HUDEP-2 (cell line): ENCODE measurements around the gene PRKAA1.
A peak's percentile ranks its signal among the peaks of the same experiment; 100 is the strongest.

Experiments used
- DNase-seq, 76 experiments: peaks; one replicate each; lab custom pipeline; 2025; ENCODE audit not compliant: unreplicated experiment in 76 of 76; lab: John Stamatoyannopoulos, UW

PRKAA1 gene

DNA sequence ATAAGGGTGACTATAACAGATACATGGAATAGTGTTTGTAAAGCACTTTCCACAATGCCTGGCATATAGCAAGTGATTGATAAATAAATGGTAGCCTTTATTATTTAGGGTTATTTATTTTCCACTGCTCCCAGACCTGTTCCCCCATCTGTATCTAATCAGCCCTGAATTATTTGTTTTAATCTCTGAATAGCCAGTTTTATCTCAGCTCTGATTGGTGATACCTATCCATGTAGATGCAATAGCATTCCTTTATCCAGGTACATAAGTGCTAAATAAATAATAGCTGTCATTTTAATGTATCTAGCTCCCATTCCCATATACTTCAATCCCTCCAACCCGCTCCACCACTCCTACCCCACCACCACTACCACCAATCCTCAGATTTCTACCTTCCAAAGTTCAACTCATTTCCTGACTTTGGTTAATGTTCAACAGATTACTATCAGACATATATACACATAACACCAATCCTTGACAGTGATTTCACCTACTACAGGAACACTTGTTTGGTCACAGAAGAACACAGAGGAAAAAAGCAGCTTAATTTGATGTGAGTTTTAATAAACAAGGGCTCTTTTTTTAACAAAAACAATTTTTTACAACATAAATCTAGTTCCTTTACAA lies 14.0 kb downstream of the PRKAA1 start:
- no peak for DNase-seq

DNA sequence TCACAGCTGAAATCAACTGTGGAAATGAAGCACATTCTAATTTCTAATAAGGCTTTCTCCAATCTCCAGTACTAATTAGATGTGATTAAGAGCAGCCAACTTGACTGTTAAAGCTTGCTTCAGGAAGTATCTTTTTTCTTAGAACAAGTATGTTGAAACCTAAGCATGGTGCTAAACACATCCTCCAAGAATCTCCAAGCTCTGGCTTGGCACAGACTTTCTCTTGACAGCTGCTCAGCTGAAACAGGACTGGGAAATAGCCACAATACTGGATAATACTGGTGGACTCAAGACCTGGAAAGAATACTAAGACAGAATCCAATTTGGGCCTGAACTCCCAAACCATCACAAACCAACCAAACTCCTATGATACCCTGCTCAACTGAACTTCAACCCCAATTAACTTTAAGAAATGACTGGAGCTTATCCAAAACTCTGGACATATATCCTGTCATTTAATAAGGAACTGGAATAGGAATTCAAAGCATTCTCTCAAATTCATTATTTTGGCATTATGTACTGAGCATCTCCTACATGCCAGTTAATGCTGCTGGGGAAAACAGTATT lies 16.2 kb downstream of the PRKAA1 start:
- DNase-seq, result no peak

DNA sequence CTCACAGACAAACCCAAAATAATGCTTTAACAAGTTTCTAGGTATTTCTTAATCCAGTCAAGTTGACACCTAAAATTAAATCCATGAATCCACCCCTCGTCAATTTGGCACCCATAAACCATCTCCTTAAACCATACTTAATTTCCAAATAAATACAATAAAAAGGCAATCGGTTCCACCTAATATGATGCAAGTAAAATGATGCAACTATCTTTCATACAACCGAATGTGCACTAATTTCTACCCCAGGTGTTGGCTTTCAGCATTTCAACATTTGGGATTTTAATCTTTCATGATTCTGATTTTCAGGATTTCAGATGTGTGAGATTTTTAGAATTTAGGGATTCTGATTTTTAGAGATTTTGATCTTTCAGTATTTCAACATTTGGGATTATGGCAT lies 17.3 kb downstream of the PRKAA1 start:
- DNase-seq, result no peak

DNA sequence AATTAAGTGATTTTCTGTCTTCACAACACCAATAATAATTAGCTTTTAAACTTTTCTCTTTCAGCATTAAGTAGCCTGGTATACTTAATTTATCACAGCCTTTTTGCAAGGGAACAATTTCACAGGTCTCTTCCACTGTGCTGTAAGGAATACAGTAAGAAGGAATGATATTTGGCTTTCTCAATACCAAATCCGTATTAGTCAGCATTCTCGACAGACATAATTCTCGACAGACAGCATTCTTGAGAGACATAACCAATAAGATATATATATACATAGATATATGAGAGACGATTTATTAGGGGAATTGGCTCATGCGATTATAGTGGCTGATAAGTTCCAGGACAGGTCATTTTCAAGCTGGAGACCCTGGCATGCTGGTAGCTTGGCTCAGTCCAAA lies 18.0 kb downstream of the PRKAA1 start:
- no peak for DNase-seq

DNA sequence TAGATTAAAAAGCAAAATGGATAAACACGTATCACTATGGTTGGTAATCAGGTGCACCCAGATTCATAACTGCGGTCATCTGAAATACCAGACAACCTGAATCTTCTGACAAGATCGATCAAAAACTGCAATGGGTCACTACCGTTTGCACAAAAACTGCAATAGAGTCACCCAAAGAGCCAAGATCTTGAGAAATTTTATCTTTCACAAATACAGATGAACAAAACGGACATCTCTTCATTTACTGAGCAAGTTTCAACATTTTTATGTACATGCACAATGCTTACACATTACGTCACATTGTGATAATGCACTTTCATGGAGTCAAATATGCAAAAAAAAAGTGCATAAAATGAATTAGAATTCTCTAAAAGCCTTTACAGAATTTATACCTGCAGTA lies 18.6 kb downstream of the PRKAA1 start:
- DNase-seq, result no peak

DNA sequence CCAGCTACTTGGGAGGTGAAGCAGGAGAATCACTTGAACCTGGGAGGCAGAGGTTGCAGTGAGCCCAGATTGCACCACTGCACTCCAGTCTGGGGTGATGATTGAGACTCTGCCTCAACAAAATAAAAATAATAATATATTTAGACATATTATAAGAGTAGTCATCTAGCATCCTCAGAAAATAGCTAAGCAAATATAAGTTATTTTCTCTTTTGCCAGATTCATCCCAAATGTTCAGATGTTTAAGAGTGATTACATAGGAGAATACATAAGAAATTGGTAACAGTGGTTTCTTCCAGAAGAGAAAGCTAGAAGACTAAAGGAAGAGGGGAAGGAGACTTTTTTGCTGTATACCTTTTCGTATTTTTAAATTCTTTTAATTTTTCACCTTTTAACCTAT lies 20.0 kb downstream of the PRKAA1 start:
- no peak for DNase-seq

DNA sequence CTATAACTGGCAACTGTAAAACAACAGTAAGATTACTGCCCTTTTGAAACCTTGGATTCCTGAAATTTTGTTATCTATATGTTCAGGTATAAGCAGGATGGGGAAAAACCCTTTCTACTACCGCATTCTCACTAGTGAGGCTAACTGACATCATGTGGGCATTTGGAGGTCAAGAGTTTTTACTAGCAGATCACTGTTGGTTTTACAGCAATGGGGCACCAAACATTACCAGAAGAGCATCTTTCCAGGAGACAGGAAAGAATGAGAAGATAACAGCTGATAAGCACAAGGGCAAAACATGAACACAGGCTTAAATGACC lies 21.6 kb downstream of the PRKAA1 start:
- DNase-seq, result no peak

DNA sequence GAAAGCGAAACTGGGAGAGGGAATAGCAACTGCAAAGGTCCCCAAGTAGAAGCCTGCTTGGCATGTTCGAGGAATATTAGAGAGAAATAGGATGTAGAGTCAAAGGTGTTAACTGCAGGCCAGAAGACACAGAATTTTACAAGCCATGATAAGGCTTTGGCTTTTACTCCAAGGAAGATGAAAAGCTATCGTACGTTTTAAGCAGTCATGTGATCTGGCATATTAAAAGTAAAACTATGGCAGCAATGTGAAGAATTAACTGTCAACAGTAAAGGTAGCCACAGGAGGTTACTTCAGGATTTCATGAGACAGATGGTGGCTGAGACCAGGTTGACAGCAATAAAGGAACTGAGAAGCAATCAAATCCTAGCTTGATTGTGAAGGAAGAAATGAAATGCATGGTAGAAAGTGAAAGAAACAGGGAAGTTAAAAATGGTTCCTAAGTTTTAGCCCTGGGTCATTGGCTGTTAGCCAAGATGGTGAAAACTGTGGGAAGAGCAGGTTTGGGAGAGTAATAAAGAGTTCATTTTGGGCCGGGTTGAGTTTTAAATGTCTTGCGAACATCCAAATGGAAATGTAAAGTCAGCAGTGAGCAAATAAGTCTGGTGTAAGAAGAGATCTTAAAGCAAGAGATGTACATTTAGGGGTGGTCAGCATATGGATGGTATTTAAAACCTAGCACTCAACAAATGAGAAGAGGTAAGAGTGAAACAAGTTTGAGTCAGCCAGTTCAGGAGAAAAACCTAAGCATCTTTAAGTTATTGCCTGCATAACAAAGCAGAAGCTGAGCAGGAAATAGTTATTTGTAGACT lies 22.1 kb downstream of the PRKAA1 start:
- DNase-seq, result no peak

DNA sequence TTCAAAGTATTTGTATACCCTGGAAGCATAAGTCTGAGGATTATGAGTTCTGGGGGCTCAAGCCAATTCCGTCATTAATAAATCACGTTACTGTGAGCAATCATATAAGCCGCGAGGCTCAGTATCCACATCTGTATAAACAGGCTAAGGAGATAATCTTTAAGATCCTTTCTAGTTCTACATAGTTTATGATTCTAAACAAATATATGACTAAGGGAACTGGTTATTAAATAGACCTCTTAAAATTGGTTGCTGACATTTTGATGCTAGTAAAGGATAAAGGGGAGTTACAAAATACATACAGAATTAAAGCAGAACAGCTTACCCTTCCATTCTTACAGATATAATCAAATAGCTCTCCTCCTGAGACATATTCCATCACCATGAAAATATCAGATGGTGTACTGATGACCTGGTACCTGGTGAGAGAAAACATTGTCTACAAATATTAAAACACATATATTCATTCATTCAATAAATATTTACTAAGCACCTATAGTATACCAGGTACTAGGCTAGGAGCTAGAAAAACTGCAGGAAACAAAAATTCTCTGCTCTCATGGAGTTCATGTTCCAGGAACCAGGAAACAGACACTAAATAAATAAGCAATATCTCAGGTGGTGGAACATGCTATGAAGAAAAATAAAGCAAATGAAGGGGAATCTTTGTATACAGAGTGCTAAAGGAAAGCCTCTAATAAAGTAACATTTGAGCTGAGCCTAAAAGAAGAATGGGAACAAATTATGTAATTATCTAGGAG lies 22.9 kb downstream of the PRKAA1 start:
- DNase-seq, result no peak

DNA sequence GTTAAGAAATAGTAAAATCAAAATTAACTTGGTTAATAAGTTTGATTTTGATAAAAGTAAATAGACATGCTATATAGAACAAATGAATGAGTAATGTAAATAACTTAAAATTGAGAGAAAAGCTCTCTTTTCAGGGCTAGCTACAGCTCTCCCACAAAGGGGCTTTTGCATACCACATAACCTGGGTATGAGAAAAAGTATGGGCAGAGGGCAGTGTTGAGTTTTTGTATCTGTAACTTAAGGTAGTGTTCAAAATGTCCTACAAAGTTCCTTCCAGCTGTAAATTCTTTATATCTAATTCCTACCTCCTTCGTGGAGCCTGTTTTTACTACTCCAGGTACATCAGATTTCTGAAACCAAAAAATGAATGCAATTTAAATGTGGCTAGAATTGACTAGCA lies 23.6 kb downstream of the PRKAA1 start:
- DNase-seq, result no peak

DNA sequence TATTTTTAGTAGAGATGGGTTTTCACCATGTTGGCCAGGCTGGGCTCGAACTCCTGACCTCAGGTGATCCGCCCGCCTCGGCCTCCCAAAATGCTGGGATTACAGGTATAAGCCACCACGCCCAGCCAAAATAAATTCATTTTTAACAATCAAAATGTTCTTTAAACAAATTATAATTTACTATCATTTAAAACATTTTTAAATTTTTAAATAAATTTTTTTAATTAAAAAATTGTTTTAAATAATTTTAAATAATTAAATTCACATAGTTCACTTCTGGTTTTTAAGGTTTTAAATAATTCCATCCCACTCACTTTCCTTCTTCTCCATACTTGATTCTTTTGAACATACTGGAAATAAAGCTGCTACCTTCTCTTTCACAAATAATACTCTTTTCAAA lies 27.4 kb downstream of the PRKAA1 start:
- DNase-seq, result no peak

DNA sequence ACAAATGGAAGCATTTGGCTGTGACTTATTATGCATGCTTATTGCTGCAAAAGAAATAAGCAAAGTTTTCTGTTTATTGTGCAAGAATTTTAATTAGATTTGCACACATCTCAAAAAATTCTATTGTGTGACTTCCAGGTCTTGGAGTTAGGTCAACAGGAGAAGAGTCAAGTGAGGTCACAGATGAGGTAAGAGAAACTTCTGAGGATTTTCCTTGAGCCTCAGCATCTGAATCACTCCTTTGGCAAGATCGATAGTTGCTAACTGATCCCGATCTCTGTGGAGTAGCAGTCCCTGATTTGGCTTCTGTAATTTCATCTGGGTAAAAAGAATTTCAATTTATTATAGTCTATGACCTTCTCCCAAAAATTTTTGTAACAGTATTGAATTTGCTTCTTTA lies 35.5 kb downstream of the PRKAA1 start:
- no peak for DNase-seq

DNA sequence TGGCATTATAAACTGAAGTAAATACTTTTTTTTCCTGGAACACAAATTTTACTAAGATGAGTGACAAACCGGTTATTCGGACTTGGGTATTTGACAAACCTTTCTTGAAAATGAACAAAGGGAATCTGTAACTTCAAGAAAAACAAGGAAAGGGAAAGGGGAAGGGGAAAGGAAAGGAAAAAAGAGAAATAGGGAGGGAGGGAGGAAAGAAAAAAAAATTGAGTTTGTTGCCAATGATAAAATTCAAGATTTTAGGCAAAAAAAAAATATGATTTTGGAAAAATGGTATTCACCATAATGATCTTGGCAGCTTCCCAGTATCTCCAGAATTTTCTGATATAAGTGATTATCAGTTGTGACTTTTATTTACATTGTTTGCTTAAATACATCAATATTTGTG lies 40.8 kb downstream of the PRKAA1 start:
- DNase-seq, result no peak

DNA sequence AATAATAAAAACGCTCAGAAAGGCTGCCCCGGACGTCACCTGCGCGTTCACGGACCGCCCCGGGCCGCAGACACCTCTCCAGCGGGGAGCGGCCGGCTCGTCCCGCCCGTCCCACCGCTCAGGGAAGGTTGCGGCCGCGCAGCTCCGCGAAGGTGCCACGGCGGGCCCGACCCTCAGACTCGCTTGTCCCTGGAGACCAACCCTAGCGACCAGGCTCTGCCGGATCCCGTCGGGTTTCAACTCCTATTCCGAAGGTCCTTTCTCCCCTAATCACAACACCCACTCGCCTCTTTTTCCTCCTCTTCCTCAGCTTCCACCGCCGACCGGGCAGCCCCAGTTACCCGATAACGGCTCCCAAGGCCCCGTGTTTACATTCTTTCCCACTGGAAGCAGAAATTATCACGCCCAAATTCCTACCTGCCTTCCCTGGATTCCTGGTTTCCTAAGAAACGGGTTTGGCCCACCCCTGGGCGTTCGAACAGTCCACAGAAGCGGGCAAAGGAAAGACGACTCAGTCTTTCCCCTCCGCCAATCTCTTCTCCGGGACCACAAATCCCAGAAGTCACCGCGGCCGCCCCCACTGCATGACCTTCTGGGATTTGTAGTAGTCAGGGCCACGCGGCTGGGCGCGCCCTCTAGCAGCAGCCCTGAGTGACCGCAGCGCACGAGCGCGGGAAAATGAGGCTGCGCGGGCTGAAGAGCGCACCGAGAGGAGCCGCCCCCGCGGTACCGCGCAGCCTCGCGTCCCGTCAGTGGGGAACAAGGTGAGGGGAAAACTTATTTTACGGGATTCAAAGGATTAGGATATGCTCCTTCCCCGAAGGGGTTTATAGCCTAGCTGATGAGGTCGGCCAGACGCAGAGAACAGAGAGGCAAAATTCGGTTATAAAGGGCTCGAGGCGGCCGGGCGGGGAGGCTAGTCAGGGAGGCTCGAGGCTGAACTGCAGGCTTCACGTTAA lies 42.5 kb downstream of the PRKAA1 start, which contains the start of gene TTC33:
Gene TTC33 (minus strand): TSS at position 555 of the 959 bp plus-strand sequence. CDS start 8,943 bp downstream, outside the sequence.
- peak in 75 of 76 experiments; percentile 22 to 93 (median 87) for DNase-seq

DNA sequence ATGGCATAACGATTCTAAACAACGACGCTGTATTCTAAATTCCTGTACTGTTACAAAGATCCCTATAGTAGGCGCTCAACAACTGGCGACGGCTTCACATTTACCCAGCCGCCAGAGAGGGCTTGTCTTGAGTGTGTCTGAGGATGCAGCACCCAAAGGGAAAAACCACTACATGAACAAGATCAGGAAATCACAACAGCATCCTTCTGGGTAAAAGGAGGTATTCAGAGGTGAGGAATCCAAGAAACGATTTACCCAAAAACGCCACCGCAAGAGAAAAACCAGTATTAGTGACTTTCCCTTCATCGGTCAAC lies 43.1 kb downstream of the PRKAA1 start:
- DNase-seq, result peak in 66 of 76 experiments; percentile 1 to 73 (median 43)

DNA sequence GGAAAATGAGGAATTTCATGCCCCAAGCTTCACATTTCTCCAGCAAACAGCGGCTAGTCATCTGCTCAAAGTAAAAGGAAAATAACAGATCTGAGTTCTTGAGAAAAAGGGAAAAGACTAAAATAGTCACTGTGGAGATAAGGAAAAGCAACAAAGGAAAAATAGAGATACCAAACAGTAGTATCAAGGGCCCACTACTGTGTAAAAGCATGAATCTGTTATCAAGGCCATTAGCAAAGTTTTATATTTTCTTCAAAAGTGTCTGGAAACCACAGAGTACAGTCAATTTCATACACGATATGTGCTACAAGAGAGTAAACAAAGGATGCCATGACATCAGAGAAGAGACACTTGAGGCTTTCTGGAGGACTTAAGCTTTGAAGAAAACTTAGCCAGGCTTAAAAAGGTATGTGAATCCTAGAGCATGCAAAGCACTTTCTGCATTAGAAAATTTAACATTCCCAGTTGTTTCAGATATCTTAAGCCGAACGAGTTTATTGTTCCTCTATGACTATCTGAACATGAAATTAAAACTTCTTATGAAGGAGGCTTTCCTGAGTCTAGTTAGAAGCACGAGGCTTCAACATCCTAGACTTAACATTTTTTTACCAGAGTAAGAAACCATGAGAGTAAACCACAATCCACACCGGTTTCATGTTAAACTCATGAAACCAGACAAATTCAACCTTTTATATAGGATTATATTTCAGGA lies 43.6 kb downstream of the PRKAA1 start:
- peak in 6 of 76 experiments; percentile 16 to 38 (median 32) for DNase-seq

DNA sequence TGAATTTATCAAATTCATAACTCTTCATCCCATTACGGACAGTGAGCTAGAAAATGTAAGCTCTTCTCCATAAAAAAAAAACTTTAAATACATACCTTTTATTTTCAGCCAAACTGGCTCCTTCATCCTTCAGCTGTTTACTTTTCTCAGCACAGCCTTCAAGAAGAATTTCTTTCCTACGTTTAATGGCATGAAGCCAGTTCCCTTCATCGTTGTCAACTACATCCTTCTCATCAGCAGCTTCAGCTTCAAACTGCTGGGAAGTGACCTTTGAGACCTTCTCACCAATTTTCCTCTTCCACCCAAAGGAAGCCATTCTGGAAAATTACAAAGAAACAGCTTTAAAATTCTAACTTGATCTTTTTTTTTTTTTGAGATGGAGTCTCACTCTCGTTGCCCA lies 51.5 kb downstream of the PRKAA1 start:
- DNase-seq, result no peak

DNA sequence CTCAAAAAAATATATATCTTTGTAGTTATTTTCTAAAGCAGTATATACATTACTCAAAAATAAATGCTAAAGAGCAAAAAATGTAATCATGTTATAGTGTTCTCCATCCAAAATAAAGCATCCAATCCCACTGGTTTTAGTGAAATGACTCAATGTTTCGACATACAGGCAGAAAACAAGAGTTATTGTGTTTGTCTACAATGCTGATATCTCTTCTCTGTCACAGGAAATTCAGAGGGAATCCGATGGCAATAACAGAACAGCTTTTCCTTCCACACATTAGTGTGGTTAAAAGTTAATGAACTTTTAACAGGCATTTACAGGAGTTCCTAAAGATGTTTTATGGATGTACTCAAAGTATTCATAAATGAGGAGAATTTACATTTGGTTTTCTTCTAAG lies 54.4 kb downstream of the PRKAA1 start:
- DNase-seq, result no peak

DNA sequence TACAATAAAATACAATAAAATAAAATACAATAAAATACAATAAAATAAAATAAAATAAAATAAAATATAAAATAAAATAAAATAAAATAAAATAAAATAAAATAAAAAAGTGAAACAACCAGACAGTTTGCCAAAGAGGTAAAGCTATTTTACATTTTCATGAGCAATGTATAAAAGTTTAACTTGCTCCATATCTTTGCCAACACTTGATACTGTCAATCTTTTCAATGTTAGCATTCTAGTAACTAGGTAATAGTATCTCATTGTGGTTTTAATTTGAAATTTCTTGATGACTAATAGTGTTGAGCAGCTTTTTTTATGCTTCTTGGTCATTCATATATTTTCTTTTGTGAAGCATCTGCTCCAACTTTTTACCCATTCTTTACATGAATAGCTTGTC lies 59.7 kb downstream of the PRKAA1 start:
- no peak for DNase-seq
